DMS153 treated with DMSO at 0.1 percent for 48 hours (cell line): ENCODE measurements around the gene BRIX1.

Experiments
- DNase-seq: peaks from one replicate; lab custom pipeline; 2025; ENCODE audit not compliant: unreplicated experiment; lab: John Stamatoyannopoulos, UW

Gene BRIX1, protein sequence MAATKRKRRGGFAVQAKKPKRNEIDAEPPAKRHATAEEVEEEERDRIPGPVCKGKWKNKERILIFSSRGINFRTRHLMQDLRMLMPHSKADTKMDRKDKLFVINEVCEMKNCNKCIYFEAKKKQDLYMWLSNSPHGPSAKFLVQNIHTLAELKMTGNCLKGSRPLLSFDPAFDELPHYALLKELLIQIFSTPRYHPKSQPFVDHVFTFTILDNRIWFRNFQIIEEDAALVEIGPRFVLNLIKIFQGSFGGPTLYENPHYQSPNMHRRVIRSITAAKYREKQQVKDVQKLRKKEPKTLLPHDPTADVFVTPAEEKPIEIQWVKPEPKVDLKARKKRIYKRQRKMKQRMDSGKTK

DNA sequence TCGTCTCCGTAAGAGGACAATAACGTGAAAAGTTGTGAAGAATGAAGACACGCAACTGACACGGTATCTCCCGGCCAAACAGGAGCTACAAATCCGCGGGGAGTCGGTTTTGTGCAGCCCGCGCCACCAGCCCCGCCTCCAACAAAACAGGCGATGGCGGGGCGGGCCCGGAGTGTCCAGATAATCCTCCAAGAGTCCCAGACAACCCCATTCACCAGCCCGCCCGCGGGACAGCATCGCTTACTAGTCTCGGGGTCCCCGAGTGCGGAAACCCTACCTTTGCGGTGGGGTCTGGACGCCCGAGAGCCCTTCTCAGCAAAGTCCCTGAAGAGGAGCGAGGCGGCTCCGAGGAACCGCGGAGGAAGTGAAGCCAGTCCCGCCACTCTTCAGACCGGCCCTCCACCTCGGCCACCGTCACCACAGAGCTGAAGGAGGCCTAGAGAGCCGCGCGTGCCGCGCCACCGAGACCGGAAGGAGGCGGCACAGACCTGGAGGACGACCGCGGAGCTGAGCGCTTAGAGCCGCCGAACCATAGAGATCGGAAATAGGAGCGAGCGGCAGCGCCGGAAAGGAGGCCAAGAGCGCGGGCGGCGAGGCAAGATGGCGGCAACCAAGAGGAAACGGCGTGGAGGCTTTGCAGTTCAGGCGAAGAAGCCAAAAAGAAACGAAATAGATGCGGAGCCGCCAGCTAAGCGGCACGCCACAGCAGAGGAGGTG lies at the start of gene BRIX1, which contains the start of gene RAD1:
TSS of gene BRIX1 (plus strand) at position 573 of the 717 bp plus-strand sequence. CDS start at position 601, 28 bp downstream.
TSS of gene RAD1 (minus strand) at position 366 of the 717 bp plus-strand sequence. CDS start 612 bp downstream, outside the sequence.
- DNase-seq: peak; percentile 98

DNA sequence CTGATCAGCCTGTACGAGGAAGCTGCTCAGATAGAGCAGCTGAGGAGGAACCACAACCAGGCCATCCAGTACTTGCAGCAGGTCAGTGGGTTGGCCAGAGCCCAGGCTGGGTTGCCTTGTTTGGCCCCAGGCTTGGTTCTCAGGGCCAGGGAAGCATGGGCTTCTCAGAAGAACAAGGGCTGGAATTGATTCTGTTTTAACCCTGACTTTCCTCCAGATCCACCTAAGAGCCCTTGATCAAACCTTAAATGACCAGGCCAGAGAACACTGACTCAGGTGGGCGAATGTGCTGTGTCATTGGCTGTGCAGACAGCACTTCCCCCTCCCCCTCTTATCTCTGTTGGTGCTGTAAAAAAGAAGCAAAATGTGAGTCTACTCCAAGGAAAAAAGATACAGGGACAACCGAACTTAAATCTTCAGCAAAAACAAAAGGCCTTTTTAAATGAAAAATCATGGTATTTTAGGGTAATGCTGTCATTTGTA lies 48.5 kb upstream of the BRIX1 start:
- DNase-seq: no peak

DNA sequence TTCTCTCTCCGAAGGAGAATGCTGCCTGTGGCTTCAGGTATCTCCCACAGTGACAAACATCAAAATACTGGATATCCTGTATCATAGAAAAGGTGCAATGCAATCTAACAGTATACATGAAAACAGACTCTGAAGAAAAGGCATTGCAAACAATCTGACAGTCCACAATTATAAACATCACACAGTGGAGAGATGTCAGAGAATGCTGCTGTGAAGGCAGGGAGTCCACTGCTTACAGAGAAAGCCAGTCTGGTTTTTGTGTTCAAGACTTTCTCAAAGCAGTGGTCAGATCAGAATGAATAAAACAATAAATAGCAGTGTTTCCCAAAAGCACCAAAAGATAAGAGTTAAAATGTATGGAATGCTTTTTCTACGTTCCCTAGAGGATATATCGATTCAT lies 47.9 kb upstream of the BRIX1 start:
- DNase-seq: no peak

DNA sequence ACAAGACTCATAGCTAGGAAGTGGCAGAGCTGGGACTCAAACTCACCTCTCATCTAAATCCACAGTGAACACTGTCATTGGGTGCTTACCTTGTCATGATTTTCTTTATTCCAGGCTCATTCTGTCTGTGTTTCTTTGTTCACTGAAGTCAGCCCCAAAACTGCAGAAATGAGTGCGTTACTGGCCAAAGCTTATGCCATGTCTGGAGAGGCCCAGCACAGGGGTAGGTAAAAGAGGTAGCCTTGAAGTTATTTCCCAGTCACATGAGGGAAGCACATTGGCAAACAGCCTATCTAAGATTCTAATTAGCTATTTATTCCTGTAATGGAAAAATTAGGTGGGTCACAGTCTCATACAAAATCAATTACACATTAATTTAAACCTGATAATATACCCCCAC lies 46.7 kb upstream of the BRIX1 start:
- DNase-seq: no peak

DNA sequence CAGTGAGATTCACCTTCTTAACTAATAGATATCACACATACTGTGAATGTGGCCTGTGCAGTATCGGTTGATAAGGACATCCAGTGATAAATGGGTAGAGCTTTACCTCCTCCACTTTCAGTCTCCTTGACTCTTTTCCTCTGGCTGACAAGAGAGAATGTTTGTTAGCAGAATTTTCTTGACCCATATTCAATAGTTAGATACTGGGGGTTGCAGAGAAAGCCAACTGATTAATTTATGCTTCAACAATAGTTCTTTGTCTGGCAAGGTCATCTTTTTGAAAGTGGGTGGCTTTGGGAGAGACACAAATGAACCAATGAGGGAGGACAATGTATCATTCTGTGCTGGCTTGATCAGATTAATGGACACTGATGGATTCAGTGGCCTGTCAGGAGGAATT lies 46.3 kb upstream of the BRIX1 start:
- DNase-seq: no peak

DNA sequence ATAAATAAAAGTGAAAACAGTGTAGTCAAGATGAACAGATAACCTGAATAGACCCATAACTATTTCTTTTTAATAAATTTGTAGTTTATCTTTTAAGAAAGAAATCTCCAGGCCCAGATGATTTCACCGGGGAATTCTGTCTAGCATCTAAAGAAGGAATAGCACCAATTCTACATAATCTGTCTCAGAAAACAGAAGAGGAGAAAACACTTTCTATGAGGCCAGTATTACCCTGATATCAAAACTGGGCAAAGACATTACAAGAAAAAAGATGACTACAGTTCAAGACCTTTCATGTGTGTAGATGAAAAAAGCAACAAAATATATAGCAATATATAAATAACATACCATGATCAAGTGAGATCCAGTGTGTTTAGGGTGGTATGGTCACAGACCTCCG lies 45.1 kb upstream of the BRIX1 start:
- no peak for DNase-seq

DNA sequence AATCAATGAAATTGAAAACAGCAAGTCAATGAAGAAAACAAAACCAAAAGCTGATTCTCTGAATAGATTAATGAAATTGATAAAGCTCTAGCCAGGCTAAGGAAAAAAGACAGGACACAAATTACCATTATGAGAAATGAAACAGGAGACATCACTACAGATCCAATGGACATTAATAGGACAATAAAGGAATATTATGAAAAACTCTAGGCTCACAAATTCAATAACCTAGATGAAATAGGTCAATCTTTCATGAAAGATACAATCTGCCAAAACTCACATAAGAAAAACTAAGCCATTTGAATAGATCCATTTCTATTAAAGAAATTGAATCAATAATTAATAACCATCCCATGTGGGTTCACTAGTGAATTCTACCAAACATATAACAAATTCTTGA lies 39.2 kb upstream of the BRIX1 start:
- no peak for DNase-seq

DNA sequence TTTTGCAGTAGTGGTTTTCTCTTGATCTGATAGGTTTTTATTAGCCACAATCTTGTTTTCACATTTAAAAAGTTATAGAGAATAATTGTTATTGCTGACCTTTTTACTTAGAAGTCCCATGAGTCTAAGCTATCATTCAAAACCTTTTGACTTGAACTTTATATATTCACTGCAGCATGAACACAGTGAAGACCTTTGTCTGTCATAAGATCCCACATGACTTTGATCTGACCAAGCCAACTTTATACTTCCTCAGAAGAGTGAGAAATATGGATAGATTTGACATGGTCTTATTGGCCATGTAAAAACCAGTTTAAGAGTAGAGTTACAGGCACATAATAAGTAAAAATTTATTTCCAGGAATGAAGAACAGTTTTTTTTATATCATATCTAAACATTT lies 34.3 kb upstream of the BRIX1 start:
- no peak for DNase-seq

DNA sequence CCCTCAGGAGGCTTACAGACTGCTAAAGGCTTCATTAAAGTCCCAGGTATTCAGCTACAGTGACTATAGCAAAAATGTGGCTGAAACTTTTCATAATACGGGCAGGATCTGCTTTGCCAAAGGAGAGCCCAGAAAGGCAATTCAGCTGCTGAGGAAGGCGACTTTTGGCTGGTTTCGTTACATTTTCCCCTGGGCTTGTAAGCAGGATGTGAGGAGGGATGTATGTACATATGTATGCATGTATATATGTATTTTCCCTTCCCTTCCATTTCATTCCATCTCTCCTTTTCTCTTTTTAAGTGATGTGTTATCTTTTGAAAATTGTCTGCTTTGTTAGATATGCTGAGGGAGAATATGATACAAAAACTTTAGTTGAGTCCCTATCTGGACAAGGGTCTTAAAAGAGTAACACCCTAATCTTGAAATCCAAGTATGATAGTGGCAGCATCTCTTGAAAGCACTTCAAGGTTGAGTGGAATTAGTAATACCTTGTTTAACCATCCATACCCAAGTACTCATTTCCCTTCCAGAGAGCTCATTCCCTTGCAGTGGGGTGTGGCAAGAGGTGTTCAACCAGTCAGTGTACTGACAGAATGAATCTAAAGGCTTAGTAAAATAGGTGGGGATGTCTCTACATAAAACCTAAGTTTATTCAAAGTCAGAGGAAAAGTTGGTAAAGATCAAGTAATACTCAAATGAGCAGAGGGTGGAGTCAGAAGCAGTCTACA lies 29.0 kb upstream of the BRIX1 start:
- DNase-seq: no peak

DNA sequence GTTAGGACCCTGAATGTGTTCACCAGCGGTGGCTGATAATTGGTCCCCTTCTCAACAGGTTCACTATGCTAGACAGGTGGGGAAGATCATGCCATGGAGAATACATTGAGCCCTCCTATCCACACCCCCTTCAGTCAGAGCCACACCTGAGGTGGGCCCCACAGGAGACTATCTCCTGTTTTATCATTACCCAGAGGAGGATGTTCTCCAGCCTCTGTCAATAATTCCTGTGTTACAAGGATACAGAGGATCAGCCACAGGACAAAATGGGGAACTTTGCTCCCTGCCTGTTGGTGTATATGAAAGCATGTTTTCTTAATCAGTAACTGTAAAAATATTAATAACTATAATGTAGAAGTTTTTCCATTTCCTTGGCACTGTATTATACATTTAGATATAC lies 26.1 kb upstream of the BRIX1 start:
- DNase-seq: no peak

DNA sequence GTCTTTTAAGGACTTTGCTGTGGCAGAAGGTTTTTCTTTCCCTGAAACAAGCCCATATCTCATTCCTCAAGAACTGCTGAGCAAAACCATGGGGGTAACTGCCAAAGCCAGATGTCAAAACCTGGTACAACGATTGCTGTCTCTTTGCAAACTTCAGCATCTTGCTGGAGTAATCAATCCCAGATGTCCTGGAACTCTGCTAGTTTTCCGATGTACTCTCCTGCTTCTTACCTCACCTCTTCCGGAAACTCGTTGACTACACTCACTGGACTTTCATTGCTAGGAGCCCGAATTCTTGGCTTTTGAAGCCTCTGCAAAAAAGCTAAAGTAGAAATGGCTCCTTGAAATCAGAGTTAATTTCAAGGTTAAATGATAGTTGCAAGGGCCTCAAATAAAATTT lies 23.5 kb upstream of the BRIX1 start:
- no peak for DNase-seq

DNA sequence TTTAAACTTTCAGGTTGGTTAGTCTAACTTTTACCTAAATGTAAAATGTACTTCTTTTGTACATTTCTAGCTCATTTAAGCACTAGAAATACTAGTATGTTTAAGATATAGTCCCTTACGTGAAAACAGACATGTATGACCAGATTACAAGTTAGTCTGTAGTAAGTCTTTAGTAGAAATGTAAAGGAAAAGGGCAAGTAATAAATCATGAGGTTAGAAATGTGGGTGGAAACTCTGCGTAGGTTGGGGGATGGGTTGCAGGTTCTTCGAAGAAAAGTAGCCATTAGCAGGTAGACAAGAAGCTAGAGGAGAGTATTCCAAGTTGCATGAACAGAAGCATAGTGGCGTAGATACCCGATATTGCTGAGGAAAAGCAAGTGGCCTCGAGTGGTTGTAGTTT lies 23.1 kb upstream of the BRIX1 start:
- DNase-seq: no peak

DNA sequence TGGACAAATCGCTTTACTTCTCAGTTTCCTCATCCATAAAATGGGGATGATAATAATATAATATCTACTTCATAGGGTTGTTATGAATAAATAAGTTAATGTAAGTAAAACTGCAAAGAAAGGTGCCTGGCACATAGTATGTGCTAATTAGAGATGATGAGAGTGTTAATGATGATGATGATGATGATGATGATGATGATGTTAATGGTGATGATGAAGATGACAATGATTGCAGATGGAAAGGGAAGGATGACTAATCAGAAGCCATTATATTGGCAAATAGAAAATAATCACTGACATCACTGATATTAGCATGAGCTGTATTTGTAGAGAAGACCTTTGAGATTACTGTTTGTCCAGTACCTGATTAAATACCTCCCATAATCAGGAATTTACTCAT lies 20.8 kb upstream of the BRIX1 start:
- DNase-seq: no peak

DNA sequence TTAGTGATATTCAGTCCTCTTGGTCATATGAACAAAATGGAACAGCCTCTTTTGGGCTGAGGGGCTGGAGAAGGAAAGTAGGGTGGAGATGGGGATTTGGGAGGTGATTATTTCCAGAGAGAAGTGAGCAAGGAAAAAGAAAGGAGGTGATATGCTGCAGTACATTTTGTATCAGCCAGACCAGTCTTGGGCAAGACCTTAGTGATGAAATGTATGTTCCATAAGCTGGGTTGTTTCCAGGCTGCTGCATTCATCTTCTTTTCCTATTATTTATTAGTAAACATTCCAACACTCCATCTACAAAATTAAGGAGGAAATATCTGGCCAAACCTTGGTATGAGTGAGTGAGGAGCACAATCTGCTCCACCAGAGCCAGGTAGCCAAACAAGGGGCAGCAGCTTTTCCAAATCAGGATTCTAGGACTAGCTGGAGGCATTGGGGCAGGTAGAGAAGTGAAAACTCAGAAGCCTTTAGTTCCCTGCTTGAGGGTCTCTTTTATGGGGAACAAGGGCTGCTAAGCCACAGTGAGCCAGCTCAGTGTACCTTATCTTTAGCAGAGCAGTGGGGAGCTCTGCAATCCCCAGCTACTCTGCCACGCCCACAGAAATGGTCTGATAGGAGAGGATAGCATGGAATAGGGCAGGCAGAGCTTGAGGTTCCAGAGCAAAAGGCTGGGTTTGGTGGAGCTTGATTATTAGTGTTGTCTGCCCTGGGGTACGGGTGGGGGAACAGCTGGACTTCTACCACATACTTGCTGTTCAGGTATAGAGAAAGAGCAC lies 19.7 kb upstream of the BRIX1 start:
- DNase-seq: no peak

DNA sequence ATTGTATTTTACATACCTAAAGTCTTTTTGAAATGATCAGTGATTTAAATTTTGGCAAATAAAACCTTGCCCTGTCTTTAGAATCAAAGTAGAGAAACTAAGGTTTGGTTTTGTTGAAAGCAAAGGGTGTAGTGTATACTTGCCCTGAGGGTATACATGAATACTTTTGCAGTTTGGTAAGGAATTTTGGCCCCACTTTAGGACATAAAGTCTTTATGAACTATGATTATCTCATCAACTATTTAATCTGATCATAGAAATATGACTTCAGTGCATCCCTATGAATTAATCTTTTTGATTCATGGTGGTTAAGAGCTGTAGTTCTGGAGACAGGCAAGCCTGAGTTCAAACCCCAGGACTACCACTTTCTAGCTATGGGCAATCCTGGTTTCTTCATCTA lies 17.9 kb upstream of the BRIX1 start:
- DNase-seq: no peak

DNA sequence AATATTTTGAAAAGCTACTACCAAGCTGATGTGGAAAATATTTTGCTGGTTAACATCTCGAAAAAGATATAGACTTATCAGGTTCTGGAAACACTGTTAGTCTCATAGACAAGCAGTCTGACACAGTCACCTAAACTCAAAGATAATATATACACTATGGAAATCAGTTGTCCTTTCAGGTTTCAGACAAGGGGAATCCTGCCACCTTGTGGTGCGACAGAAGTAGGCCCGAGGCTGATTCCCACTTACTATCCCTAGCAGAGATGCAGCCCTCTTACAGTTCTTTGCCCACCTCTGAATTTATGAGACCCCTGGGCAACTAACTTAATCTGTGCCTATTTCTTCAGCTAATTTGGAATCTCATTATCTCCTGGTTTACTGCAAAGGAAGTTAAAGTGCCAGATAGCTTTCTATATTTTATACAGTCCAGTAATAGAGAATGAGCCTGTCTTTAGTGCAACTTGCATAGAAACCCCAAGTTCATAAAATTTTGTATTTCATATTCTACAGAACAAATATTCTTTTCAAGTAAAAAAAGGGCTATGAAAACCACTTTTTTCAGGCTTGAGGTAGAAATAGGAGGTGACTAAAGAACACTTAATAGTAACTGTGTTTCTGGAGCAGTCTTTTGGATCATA lies 17.1 kb upstream of the BRIX1 start:
- peak; percentile 73 for DNase-seq

DNA sequence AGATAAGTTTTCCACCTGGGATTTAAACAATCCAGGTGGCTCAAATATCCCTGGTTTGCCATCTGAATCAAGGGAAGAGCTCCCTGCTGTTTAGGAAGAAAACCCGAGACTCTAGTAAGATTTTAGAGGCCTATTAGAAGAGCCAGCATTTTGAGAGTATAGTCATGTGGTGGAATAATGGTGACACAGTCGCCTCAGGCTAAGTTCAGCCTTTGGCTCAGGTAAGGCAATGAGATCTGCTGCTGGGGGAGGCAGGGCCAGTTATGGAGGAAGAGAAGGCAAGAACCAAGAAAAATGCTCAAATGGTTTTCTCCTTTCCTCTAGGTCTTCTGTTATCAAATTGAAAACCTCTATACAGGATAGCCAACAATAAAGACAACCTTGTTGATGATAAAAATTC lies 16.4 kb upstream of the BRIX1 start:
- DNase-seq: no peak

DNA sequence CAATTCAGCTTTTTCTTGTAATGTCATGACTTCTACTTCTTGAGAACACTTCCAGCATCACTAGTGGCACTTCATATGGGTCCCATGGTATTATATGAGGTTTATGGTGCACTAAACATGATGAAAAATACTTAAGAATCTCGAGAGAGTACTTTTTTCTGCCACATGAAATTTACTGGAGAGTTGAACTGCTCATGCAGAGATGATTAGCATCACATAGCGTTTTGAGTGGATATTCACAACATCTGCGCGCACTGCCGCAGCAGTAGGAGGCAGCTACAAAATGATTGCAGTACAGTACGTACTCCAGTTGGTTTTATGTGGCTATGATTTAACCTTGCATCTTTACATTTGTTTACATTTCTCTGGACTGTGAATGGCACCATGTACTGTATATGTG lies 14.9 kb upstream of the BRIX1 start:
- no peak for DNase-seq

DNA sequence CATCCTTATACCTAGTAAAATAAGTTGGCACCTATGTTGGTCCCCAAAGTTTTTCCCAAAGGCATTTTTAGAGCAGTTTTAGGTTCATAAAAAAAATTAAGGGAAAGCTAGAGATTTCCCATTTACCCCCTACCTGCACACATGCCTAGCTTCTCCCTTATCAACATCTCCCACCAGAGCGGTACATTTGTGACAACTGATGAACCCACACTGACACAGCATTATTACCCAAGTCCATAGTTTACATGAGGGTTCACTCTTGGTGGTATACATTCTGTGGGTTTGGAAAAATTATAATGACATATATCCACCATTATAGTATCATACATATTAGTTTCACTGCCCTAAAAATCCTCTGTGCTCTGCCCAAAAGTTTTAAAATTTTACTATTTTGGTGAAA lies 12.3 kb upstream of the BRIX1 start:
- DNase-seq: no peak

DNA sequence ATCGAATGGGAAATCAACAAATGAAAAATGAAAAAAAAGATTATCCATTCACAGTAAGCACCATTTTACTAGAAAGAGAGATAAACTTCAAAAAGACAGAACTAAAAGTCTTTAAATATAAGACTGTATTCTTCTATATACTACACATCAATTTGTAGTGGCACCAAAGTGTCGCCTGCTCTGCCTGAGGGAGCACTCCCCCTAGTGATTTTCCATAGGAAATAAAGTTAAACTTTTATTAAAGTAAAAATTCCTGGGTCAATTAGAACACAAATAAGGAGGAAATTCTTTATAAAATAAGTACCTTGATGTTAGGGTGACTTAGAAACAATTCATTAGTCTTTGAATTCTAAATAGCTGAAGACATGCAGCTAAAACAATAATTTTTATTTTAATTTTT lies 9.9 kb upstream of the BRIX1 start:
- DNase-seq: no peak

DNA sequence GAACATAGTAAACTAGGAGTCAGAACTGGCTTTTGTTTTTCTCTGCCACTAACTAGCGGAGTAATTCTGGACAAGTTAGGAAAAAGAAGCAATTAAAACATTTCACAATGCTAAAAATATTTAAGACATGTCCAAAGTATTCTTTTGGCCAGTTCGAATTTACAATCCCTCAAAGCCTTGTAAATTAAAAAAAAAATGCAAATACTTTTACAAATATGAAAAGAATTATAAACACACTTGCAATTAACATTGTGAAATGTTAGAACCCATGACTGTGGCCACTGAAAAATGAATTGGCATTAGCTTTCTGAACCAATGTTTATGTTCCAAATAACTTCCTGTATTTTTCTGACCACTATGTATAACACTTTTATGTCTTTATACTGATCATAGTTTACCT lies 2.4 kb upstream of the BRIX1 start:
- DNase-seq: no peak
